Adrenal gland (tissue), 5 donors: ENCODE measurements around the gene GLIPR1.

ENCODE experiments used
- CTCF ChIP-seq, 6 experiments: fragments of 450-650 bp in 4 of 6; fragments of 200-600 bp in 2 of 6; sonication (generic) in 1 of 6; IDR thresholded peaks; 1 replicate in 5 of 6; 2 replicates in 1 of 6; pipeline versions ENCODE4 v1.5.1 to v1.8.0; 2016 to 2021; ENCODE audit warnings: antibody characterized with exemption in 6 of 6, mild to moderate bottlenecking in 2 of 6, moderate library complexity in 1 of 6
- POLR2A ChIP-seq, 2 donors: fragments of 450-650 bp; IDR thresholded peaks; one replicate each; pipeline ENCODE4 v1.6.1; 2017; ENCODE audit warnings: antibody characterized with exemption in 2 of 2, mild to moderate bottlenecking in 2 of 2, moderate library complexity in 1 of 2
- donor health status: DM: no; HTN: no; CAD: no.

DNA sequence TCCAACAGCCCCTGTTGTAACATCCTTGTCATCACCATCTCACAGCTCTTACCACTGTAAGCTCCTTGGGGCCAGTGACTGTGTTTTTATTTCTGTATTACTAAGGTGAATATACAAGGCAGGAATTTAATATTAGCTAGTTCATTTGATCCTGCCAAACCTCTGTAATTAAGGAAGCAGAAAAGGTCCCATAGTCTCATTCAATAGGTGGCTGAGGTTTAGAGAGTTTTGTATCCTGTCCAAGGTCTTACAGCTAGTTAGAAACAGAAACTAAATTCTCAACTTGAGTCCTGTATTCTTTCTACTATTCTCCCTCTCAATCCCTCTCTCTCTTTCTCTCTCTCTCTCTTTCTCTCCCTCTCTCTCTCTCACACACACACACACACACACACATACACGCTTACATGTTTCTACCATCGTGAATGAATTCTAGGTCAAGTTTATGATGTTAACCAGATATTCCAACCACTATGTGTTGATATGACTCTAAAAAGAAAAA, 543 bp upstream of the GLIPR1 start:
- no peak for TF ChIP-seq CTCF (IDR thresholded peaks at IDR 0.05)
- no peak for TF ChIP-seq POLR2A (IDR thresholded peaks at IDR 0.05)
